HG02852 (cell line): ENCODE data around the gene IGDCC3.
"Not testable (repeated sequence)": the region's sequence is repeated elsewhere in the genome, so short reads cannot be mapped to it uniquely, and the experiment has no call there.

ENCODE experiments used
- ATAC-seq: cut with Tn5 transposase; IDR thresholded peaks from one replicate; pipeline ENCODE4 v1.9.1; 2021; ENCODE audit warnings: mild to moderate bottlenecking, moderate library complexity; ENCODE audit not compliant: unreplicated experiment

IGDCC3 gene

DNA sequence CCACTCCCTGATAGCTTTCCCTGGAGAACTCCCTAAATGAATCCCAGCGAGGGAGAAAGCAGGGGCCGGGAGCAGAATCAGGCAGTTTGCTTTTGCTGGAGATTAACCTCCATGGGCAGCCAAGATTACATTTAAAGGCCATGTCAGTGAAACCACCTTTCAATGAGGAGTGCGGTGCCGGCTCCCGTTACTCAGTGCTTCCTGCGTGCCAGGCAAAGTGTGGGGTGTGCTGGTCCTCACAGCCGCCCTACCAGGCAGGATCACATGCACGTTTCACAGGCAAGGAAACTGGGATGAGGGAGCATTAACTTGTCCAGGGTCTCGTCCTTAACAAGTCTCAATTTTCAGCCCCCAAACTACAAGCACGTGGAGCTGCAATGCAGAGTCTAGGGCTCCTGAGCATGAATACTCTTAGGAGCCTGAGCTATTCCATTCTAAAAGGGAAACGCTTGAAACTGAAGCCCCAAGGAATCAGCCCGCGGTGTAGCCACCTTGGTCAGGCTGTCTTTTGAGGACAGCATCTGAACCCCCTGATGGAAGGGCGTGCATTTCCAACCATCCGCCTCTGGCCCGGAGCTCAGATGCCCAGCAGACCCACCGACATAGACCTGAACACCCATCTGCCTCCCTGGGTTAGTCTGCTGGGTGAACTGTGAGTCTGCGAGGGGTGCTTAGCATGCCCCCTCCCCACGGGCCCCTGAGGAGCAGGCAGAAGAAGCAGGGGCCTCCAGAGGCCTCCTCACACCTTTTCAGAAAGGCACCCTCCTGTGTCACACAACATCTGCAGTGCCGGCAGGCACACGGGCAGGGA, 5.6 kb downstream of the IGDCC3 start:
- no peak for ATAC-seq

DNA sequence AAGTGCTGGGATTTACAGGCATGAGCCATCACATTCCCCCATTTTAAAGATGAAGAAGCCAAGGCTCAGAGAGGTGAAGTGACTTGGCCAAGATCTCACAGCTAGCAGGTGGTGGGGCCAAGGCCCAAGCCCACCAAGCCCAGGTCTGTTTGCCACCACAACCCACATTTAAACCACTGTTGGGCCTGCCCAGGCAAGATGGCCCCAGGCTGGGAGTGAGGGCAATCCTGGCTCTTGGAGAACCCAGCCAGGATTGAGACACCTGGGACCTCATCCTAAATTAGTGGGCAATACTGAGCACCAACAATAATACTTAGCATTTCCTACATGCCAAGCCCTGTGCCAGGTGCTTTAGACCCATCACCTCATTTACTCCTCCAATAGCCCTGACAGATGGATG, 6.9 kb downstream of the IGDCC3 start:
- no peak for ATAC-seq

DNA sequence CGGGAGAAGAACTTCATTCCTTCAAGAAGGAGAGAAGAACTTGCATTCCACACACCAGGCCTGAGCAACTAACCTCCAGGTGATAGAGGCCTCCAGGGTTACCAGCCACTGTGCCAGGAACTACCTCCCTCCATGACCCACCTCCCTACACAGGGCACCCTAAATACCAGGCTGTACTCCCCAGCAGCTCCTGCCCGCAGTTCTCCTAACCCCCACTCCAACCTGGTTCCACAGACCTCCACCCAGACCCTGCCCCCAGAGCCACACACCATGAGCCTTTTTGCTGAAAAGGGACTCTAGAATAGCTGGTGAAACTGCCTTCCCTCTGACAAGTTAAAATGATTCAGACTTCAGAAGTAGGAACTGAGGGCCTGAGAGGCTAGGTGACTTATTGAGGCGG, 8.2 kb downstream of the IGDCC3 start:
- ATAC-seq: no peak

DNA sequence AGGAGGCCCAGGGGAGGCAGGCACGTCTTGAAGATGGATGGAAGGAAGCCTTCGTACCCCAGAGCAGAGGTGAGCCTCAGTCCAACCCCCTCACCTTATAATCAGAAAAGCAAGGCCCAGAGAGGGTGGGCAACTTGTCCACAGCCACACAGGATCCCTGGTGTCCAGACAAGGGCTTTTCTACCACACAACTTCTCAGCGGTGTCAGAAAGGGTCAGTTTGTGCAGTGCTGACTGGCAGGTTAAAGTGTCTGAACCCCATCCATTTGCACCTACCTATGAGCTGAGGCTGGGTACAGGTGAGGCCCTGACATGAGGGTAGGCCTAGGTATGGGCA, 8.6 kb downstream of the IGDCC3 start:
- ATAC-seq: no peak

DNA sequence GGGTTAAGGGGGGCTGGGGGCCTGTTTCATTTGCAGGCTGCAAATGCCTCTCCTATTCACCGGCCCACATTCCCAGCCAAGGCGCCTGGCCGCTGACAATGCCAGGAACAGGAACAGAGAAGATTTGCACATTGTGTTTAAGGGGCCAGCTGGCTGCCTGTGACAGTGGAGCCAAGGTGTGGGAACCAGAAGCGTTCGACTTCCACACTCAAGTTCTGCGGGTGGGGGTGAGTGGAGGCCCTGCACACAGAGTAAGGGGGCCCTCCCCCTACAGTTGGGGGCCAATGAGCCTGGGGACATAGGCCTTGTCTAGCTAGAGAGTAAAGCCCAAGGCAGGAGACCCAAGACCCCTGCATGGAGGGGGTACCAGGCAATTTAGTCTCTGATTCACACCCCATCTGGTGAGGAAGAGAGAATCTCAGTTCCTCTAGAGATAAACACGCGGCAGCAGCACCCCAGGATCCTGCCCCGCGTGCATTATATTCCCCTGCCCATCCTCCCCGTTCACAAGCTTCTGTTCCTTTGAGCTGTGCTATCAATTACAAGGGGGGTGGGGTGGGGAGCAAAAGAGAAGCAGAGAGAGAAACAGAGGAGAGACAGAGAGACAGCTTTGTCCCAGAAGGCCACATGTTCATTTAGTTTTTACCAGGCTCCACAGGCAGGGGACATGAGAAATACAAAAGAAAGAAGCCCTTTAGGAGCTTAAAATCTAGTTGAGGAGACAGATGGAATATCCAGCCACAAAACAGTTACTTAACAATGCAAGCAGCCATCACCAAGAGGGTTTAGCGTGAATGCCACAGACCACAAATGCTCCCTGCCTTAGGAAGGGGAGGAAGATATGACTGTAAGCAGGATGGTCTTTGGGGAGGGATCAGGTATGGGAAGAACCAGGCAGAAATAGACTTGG, 9.2 kb downstream of the IGDCC3 start:
- no peak for ATAC-seq

DNA sequence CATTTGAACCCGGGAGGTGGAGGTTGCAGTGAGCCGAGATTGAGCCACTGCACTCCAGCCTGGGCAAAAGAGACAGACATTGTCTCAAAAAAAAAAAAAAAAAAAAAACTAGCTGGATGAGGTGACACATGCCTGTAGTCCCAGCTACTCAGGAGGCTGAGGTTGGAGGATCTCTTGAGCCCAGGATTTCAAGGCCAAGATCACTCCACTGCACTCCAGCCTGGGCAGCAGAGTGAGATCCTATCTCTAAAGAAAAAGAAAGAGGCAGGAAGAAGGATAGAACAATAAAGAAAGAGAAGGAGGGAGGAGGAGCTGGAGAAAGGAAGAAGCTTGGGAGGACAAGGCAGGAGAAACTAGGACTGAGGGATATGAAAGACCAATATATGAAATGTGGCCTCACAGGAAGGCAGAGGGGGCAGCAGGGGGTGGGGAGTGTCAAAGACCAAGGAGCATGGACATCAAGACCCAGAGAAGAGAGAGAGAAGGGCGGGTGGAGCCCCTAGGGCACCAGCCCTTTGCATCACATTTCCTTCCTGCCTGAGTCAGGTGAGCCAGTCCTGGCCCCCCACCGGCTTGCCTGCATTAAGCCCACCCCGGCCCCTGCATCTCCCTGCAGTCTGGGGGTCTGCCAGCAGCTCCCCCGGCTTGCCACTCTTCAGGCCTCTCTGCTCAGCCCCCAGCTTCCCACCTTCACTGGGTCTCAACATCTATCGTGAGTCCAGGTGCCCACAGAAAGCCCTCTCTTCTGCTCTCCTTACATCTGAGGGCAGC, 11.5 kb downstream of the IGDCC3 start:
- ATAC-seq: no peak

DNA sequence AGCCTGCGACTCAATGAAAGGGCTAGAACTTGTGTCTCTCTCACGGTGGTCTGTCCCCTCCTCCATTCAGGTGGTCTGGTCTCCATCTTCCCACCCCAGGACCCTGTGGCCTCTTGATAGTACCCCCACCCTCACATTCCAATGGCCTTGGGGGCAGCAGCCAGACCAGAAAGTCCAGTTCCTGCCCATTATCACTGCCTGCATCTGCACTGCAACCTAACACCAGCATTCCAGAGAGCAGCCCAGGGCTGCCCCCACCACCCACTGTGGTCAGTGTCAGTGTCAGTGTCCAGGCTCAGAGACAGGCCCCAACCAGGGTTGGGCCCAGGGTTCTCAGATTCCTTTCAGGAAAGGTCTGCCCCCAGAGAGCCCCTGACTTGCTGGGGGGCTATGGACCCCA, 12.6 kb downstream of the IGDCC3 start:
- ATAC-seq: no peak

DNA sequence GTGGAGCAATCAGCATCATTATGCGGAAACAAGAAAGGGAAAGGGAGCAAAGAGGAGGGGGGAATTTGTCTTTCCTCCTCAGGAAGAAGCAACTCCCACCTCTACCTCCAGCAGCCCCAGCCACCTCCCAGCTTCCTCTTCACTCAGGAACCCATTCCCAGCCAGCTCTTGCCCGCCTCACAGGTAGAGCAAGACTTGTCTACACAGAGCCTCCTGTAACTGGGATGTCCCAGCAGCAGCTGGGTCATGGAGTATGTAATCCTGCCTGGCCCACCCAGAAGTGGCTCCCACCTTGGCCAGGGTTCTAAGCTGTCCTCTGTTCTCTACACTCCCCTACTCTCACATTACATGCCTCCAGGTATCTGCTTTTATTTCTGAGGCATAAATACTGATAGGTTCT, 14.0 kb downstream of the IGDCC3 start:
- no peak for ATAC-seq

DNA sequence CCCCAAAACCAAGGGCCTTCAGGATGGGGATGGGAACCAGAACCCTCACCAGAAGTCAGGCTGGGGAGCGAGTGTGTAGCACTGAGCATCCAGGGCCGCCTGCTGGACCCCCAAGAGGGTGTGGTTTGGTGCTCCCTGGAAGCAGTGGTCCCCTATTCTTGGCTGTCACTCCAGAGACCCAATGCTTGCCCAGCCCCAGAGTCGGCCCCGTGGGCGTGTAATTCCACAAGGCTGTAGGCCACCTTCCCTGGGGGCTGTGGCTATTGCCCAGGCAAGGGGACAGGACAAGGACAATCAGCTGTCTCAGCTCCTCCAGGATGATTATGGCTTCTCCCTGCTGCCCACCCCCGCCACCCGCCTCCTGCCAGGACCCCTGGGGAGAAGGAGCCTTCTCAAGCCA, 14.5 kb downstream of the IGDCC3 start:
- no peak for ATAC-seq

DNA sequence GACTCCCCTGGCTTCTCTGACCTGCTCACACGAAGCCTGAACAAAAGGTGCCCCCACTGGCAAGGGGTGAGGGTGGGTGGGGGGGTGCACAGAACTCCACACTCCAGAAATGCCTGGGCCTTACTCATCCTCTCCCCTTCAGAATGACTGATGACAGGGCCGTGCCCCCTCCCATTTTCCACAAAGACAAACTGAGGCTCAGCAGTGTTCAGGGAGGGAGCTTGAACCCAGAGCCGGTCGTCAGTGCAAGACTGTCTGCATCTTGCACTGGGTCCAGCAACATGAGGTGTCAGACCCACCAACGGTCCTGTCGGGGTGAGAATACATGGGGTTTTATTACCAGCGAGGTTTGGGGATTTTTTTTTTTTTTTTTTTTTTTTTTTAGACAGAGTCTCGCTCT, 15.3 kb downstream of the IGDCC3 start:
- ATAC-seq: no peak

DNA sequence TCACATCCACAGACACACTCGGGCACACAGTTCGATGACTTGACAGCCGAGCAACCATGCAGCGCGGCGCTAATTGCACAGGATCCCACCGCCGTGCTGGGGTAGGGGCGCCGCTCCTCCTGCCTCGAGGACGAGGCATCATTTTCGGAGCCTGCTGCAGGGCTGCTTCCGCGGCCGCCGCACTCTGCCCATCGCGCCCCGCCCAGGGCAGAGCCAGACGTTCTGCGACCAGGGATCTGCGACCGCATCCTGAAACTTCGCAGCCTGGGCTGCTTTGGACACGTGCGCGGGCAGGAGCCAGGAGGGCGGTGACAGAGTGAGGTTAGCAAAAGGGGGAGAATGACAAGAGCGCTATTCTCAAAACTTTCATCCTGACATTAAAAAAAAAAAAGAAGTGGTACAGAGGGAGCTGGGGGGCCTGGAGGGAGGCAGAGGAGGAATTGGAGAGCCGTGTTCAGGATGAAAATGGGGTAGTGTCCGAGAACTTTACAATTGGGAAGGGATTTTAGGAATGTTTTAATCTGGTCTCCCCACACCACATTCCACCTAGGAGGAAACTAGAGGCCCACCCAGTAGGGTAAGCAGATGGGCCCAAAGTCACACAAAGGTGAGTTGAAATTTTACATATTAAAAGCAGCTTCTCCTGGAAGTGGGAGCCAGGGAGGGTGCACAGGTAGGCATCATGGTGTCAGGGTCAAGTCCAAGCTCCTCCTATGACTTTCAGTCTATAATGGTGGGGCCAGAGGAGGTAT, 15.9 kb downstream of the IGDCC3 start:
- ATAC-seq: no peak

DNA sequence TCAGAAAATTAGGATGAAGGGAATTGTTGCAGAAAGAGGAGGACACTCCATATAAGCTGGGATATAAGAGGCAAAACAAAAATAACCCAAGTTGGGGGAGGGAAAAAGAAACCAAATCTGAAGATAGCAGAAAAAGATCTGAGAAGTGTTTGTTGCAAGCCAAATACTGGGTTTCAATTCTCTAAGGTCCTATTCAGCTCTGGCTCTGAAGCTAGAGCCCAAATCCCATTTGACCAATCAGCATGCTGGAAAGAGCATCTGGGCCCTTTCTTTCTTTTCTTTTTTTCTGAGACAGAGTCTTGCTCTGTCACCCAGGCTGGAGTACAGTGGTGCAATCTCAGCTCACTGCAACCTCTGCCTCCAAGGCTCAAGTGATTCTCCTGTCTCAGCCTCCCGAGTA, 17.3 kb downstream of the IGDCC3 start:
- ATAC-seq: no peak

DNA sequence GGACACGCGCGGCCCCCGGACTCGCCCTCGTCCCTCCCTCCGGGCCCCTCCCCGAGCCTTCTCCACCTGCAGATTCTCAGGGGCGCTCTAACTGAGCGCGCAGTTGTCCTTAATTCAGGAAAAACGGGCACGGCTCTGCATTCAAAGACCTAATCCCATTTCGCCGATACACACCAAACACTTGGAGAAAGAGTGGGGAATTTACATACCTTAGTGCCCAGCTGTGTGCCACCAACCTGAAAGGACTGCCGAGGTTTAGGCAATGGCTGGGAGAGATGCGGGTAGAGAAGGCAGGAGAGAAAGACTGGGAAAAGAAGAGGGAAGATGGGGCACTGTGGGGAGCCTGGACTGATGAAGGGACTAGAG, 21.8 kb downstream of the IGDCC3 start:
- ATAC-seq: no peak

DNA sequence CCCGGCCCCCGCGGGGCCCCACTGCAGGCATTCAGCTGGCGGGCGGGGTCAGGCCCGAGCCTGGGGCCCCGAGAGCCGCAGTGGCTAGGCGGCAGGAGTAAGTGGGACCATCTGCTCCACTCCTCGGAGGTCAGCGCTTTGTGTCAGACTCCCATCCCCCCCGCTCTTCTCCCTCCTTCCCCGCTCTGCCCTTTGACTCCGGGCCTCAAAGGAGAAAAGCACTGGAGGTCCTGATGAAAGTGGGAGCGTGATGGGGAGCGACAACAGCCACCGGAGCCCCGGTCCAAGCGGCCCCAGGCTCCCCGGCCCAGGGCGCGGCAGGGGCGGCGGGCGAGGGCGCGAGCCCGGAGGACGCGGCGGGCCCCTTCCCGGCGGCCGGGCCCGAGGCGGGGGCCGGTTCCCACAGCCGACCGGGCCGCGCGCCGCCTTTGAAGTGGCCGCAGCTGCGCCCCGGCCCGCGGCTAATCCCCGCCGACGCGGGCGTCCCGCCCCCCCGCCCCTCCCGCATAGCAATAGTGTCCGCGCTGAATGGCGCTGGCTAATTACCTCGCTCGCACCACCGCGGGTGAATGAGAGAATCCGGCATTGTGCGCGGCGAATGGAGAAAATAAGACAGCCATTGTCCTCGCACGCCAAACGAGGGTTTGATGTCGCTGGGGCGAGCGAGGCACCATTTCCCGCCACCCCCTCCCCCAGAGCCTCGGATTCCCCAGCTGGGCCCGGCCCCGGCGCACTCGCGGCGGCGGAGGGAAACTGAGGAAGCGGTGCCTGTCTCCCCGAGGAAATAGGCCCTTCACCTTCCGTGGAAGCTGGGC, 22.4 kb downstream of the IGDCC3 start:
- ATAC-seq: no peak

DNA sequence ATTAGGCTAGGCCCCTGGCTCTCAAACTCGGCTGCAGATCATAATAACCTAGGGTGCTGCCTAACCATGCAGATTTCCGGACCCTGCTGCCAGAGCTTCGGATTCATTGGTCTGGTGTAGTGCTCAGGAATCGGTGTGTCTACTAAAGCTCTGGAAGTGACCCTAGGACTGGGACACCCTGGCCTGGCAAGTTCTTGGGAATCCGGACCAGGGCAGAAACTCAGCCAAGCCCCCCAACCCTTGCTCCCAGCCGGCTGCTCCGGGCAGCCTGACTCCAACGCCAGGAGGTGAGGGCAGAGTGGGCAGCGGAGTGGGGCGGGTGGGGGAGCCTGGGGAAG, 23.0 kb downstream of the IGDCC3 start:
- ATAC-seq: no peak

DNA sequence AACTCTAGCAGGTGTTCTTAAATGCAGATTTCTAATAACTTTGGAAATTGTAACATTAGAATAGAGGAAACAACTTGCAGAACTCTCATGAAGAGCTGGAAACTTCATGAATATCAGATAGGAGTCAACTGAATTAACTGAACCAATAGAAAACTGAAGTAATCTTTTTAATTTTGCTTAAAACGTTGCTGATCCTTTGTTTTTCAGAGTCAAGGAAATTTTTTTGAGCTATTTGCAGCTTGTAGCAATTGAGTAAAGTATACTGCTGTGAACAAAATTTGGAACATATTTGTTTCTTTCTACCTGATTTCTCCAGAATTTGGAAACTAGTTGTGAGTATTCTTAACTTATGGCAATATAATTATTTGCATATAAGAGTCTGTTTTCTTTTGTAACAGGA, 25.8 kb downstream of the IGDCC3 start:
- ATAC-seq: not testable (repeated sequence)

DNA sequence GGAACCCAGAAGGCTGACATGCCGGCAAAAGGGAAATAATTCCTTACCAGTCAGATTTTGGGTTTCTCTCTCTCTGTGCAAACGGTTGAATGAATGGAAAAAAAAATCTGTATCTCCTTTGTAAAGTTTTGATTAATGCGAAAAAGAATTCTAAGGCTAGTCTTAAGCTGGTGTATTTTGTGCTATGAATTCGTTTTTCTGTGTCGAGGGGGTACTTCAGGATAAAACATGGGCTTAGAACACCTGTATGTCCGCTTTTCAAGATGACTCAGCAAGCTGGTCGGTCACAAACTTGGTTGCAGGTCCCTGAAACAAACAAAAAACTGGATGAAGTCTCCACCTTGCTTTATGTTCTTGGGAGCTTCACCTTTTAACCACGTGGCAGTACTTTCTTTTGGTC, 28.5 kb downstream of the IGDCC3 start:
- no peak for ATAC-seq

DNA sequence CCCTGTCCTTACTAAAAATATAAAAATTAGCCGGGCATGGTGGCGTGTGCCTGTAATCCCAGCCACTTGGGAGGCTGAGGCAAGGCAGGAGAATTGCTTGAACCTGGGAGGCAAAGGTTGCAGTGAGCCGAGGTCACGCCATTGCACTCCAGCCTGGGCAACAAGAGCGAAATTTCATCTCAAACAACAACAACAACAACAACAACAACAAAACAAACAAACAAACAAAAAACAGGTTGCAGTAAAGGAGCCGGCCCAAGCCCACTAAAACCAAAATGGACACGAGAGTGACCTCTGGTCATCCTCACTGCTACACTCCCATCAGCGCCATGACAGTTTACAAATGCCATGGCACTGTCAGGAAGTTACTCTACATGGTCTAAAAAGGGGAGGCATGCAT, 30.0 kb downstream of the IGDCC3 start:
- ATAC-seq: not testable (repeated sequence)

DNA sequence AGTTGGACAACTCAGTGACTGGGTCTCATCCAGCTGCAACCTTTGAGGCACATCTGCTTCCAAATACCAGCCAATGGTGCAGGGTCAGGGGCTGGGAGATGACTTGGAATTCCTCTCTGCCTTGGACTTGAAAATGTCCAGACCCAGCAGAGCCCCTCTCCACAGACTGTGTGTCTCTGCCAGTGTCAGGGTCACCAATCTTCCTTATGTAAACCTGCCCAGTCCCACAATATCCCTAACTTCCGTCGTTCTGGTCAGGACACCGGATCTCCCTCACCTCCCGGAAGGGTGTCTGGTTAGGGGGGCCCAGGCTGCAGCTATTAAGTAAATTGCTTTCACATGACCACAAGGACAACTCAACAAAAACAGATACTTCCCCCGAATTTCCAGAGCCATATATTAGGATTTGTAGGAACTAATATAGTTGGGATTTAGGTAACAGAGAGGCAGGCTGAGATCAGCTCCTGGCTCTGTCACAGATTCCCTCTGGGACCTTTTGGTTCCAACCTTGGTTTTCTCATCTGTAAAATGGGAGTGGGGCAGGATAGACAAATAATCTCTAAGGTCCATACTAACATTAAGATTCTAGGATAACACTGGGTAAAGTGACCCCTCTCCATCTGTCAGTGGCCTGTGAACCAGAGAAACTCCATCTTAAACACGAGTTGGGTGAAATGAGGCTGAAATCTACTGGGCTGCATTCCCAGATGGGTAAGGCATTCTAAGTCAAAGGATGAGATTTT, 30.8 kb downstream of the IGDCC3 start:
- ATAC-seq: no peak

DNA sequence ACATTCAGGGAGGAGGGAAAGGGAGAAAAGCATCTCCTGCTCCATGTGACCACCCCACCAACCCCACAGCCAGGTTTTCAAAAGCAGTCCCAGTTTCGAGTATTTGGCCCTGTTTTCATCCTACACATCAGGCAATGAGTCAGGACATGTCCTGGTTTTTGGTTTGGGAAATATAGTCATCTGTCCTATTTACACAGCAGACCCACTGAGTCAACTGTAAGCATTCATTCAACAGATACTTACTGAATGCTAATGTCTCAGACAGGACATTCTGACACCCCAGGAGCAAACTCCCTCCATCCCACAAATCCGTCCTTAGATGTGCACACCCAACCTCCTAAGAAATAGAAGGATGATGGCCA, 32.9 kb downstream of the IGDCC3 start:
- no peak for ATAC-seq
